D721Med (cell line): ENCODE data around the gene ECPAS.
"Not testable (repeated sequence)": the region's sequence is repeated elsewhere in the genome, so short reads cannot be mapped to it uniquely, and the experiment has no call there.

ENCODE experiments used
- DNase-seq: peaks from one replicate; pipeline ENCODE4 v3.0.0; 2011; ENCODE audit warnings: low spot score; ENCODE audit not compliant: insufficient read length
- FAIRE-seq: peaks from 2 replicates; lab custom pipeline; 2011; peaks lifted over from hg19 to GRCh38; lab: Jason Lieb, UNC
- TF ChIP-seq, protein P1 (sequence below): IDR thresholded peaks from 2 replicates; pipeline ENCODE4 v1.5.1; 2012; ENCODE audit warnings: mild to moderate bottlenecking, control low read depth; ENCODE audit not compliant: insufficient read depth; ENCODE audit errors: missing control alignments

ECPAS gene

DNA sequence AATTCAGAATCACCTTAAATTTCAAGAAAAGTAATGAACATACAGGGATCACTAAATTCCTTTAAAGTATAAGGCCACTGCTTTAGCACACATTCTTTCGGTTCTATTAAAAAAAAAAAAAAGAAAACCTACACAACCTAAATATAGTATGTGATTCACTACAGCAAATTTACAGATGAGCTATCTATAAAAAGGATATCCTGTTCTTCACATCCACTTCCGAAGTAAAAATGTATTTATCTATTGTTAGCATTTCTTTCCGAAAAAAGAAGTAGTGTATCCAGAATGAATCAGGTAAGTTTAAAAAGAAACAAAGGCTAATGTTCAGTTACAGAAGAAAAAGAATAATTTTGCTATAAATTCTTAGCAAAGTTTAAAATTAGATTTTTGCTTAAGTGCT, 70.2 kb downstream of the ECPAS start:
- no peak for FAIRE-seq
- DNase-seq, result no peak
- TF ChIP-seq, protein P1, sequence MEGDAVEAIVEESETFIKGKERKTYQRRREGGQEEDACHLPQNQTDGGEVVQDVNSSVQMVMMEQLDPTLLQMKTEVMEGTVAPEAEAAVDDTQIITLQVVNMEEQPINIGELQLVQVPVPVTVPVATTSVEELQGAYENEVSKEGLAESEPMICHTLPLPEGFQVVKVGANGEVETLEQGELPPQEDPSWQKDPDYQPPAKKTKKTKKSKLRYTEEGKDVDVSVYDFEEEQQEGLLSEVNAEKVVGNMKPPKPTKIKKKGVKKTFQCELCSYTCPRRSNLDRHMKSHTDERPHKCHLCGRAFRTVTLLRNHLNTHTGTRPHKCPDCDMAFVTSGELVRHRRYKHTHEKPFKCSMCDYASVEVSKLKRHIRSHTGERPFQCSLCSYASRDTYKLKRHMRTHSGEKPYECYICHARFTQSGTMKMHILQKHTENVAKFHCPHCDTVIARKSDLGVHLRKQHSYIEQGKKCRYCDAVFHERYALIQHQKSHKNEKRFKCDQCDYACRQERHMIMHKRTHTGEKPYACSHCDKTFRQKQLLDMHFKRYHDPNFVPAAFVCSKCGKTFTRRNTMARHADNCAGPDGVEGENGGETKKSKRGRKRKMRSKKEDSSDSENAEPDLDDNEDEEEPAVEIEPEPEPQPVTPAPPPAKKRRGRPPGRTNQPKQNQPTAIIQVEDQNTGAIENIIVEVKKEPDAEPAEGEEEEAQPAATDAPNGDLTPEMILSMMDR, result no peak

GRCh38 chr9:111412280-111412679, 71.9 kb downstream of the ECPAS start:
- DNase-seq (no peak), FAIRE-seq (no peak)
- TF ChIP-seq, protein P1, result no peak

GRCh38 chr9:111411266-111411665, 72.9 kb downstream of the ECPAS start:
- no peak for DNase-seq

GRCh38 chr9:111407813-111408212, 76.4 kb downstream of the ECPAS start:
- TF ChIP-seq, protein P1, result no peak
- FAIRE-seq, result no peak
- DNase-seq, result no peak

More at GRCh38 chr9:111411266-111411665, 72.9 kb downstream of the ECPAS start:
- no peak for FAIRE-seq
- TF ChIP-seq, protein P1, result no peak

DNA sequence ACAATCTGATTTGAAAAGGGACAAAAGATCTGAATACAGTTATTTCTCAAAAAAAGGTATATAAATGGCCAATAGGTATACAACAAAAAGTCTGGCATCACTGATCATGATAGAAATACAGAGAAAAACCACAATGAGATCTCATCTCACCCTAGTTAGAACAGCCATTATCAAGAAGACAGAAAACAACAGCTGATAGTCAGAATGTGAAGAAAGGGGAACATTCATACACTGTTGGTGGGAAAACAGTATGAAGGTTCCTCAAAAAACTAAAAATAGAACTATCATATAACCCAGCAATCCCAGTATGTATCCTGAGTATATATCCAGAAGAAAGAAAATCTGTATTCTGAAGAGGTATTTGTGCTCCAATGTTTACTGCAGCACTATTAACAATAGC, 78.5 kb downstream of the ECPAS start:
- FAIRE-seq (no peak), DNase-seq (no peak)
- TF ChIP-seq, protein P1, result no peak

- DNase-seq, FAIRE-seq: not testable (repeated sequence)
These were observed 82.7 kb downstream of the ECPAS start for GRCh38 chr9:111401486-111401885.

DNA sequence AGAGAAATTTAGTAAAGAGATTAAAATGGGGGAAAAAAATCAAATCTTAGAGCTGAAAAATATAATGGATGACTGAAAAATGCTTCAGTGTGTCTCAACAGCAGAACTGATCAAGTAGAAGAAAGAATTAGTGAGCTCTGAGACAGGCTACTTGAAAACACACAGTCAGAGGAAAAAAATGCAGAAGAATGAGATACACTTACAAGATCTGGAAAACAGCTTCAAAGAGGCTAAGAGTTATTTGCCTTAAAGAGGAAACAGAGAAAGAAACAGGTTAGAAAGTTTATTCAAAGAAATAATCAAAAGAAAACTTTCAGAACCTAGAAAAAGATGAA, 83.7 kb downstream of the ECPAS start:
- FAIRE-seq (no peak), DNase-seq (no peak)
- TF ChIP-seq, protein P1, result no peak

GRCh38 chr9:111399772-111400563, 84.2 kb downstream of the ECPAS start:
- no peak for FAIRE-seq
- DNase-seq, result no peak
- TF ChIP-seq, protein P1, result peak; percentile 27
